GM12878 (cell line): ENCODE results near the gene MYO1H. TPM values are rescaled to one million over a fixed set of nuclear protein-coding genes. Genes with fewer than 3 reads are reported as not detected.

Source experiments
- ATAC-seq: fragments of 200-7000 bp; cut with Tn5 transposase; 3 replicates; pipeline ENCODE4 v1.9.1; 2020; ENCODE audit warnings: mild to moderate bottlenecking, moderate library complexity
- BruUV-seq: library from RNA; stranded (reverse); fragments of 400-500 nt; replicated peaks from 2 replicates; lab custom pipeline; 2021; lab: Mats Ljungman, UMichigan
- CTCF ChIA-PET: fragments of 300-600 bp; sonication (Branson Sonifier 250); formaldehyde crosslinking; extraction: SDS; loops from one replicate; lab custom pipeline; 2021; ENCODE audit warnings: inconsistent platforms; lab: Yijun Ruan, JAX
- POLR2A ChIA-PET: fragments of 350-600 bp; formaldehyde crosslinking; extraction: SDS; loops from one replicate; lab custom pipeline; 2021; ENCODE audit warnings: inconsistent platforms; lab: Charles Lee
- RAD21 ChIA-PET: fragments of 300-600 bp; sonication (Branson Sonifier 250); formaldehyde crosslinking; loops from one replicate; lab custom pipeline; 2023; ENCODE audit warnings: antibody characterized with exemption; ENCODE audit not compliant: unreplicated experiment; lab: Charles Lee
- SMC1A ChIA-PET: fragments of 300-600 bp; sonication (Branson Sonifier 250); formaldehyde crosslinking; loops from one replicate; lab custom pipeline; 2023; ENCODE audit not compliant: unreplicated experiment, uncharacterized antibody; lab: Charles Lee
- DNase-seq: peaks from one replicate; pipeline ENCODE4 v3.0.0-alpha.2; 2011; ENCODE audit warnings: low read depth, low spot score
- FAIRE-seq: peaks from 3 replicates; lab custom pipeline; 2011; peaks lifted over from hg19 to GRCh38; lab: Jason Lieb, UNC
- H2AFZ ChIP-seq: 2 replicates; pipeline ENCODE4 v1.6.0; 2011; ENCODE audit warnings: low read depth, low read length, control low read depth; ENCODE audit not compliant: control insufficient read depth
- H3K27ac ChIP-seq: 2 replicates; pipeline ENCODE4 v1.5.1; 2011; ENCODE audit warnings: control low read depth; ENCODE audit not compliant: control insufficient read depth, insufficient read depth
- H3K27me3 ChIP-seq, 2 experiments: replicated peaks in 1 of 2; 2 replicates each; pipeline versions ENCODE4 v1.6.0 to v1.6.1; 2011; ENCODE audit warnings: low read length in 1 of 2; ENCODE audit not compliant: control insufficient read depth in 2 of 2, insufficient read depth in 2 of 2
- H3K36me3 ChIP-seq, 2 experiments: 2 replicates each; pipeline ENCODE4 v1.5.1; 2011; ENCODE audit warnings: low read length in 1 of 2; ENCODE audit not compliant: control insufficient read depth in 2 of 2, insufficient read depth in 2 of 2
- H3K4me1 ChIP-seq: 2 replicates; pipeline ENCODE4 v1.6.1; 2011; ENCODE audit warnings: mild to moderate bottlenecking, low read length, moderate library complexity, mixed read lengths; ENCODE audit not compliant: control insufficient read depth, insufficient read depth
- H3K4me2 ChIP-seq: 2 replicates; pipeline ENCODE4 v1.6.0; 2011; ENCODE audit warnings: control low read depth; ENCODE audit not compliant: control insufficient read depth, insufficient read depth
- H3K4me3 ChIP-seq: fragments of 200-600 bp; sonication (generic); 2 replicates; pipeline ENCODE4 v1.5.1; 2016
- H3K79me2 ChIP-seq: 2 replicates; pipeline ENCODE4 v1.6.0; 2011; ENCODE audit warnings: low read length; ENCODE audit not compliant: control insufficient read depth, insufficient read depth
- H3K9ac ChIP-seq: 2 replicates; pipeline ENCODE4 v1.8.0; 2011; ENCODE audit warnings: low read length, control low read depth, mixed read lengths; ENCODE audit not compliant: control insufficient read depth, insufficient read depth
- H3K9me3 ChIP-seq: replicated peaks from 3 replicates; pipeline ENCODE4 v1.5.1; 2011; ENCODE audit warnings: mild to moderate bottlenecking, low read length; ENCODE audit not compliant: control insufficient read depth, insufficient read depth
- H4K20me1 ChIP-seq: 2 replicates; pipeline ENCODE4 v1.6.0; 2011; ENCODE audit not compliant: control insufficient read depth, insufficient read depth
- CTCF ChIP-seq, 3 experiments: IDR thresholded peaks in 2 of 3; conservative IDR thresholded peaks in 1 of 3; 2 replicates each; pipeline ENCODE4 v1.5.1; 2011; ENCODE audit warnings: low read depth in 3 of 3, low read length in 3 of 3, mild to moderate bottlenecking in 3 of 3, control low read depth in 2 of 3, moderate library complexity in 2 of 3, inconsistent platforms in 1 of 3, mixed read lengths in 1 of 3; ENCODE audit not compliant: control insufficient read depth in 2 of 3, insufficient read depth in 1 of 3; ENCODE audit errors: extremely low read depth in 1 of 3
- ETV6 ChIP-seq, 2 experiments: fragments of 450-650 bp in 1 of 2; IDR thresholded peaks in 1 of 2; conservative IDR thresholded peaks in 1 of 2; 2 replicates each; pipeline ENCODE4 v1.6.1; 2014; ENCODE audit warnings: antibody characterized with exemption in 1 of 2, borderline replicate concordance in 1 of 2, low read depth in 1 of 2, mild to moderate bottlenecking in 1 of 2, moderate library complexity in 1 of 2
- IRF3 ChIP-seq: fragments of 450-650 bp; IDR thresholded peaks from 2 replicates; pipeline ENCODE4 v1.6.1; 2014; ENCODE audit warnings: mild to moderate bottlenecking
- IRF4 ChIP-seq: IDR thresholded peaks from 2 replicates; pipeline ENCODE4 v1.6.1; 2011; ENCODE audit warnings: low read depth, low read length
- MEF2A ChIP-seq: IDR thresholded peaks from 2 replicates; pipeline ENCODE4 v1.6.1; 2011; ENCODE audit warnings: low read depth, mild to moderate bottlenecking, low read length, moderate library complexity; ENCODE audit not compliant: insufficient read depth
- MYB ChIP-seq: fragments of 150-350 bp; IDR thresholded peaks from 2 replicates; pipeline ENCODE4 v1.6.1; 2014; ENCODE audit warnings: mild to moderate bottlenecking, low read depth, low read length, borderline replicate concordance
- NKRF ChIP-seq: fragments of 450-650 bp; conservative IDR thresholded peaks from 2 replicates; pipeline ENCODE4 v1.6.1; 2017; ENCODE audit warnings: mild to moderate bottlenecking, moderate library complexity
- POLR2A ChIP-seq: IDR thresholded peaks from 2 replicates; pipeline ENCODE4 v1.6.1; 2011; ENCODE audit warnings: low read depth, mild to moderate bottlenecking, low read length
- RELB ChIP-seq: fragments of 450-650 bp; IDR thresholded peaks from 2 replicates; pipeline ENCODE4 v1.6.1; 2017; ENCODE audit warnings: low read depth, mild to moderate bottlenecking, moderate library complexity
- REST ChIP-seq: IDR thresholded peaks from 2 replicates; pipeline ENCODE4 v1.6.1; 2012; ENCODE audit warnings: mild to moderate bottlenecking, low read depth, low read length
- SMAD1 ChIP-seq: fragments of 450-650 bp; IDR thresholded peaks from 2 replicates; pipeline ENCODE4 v1.6.1; 2018; ENCODE audit warnings: mild to moderate bottlenecking, low read depth; ENCODE audit not compliant: partially characterized antibody
- WGBS: methylation state at CpG from one replicate; pipeline ENCODE4 v1.1.6; 2016; ENCODE audit warnings: low lambda C conversion rate; ENCODE audit not compliant: insufficient replicate concordance, insufficient coverage; ENCODE audit errors: missing lambda C conversion rate; 5-methylcytosine and 5-hydroxymethylcytosine counted together
- in situ Hi-C: fragments of 300-500 bp; cut with MboI; formaldehyde crosslinking; loops from 9 replicates; pipeline ENCODE4 v1.14.3; 2018; ENCODE audit warnings: mixed read lengths
- intact Hi-C: fragments of 100-400 bp; cut with micrococcal nuclease; formaldehyde crosslinking; loops from one replicate; pipeline ENCODE4 v1.14.2; 2022; ENCODE audit not compliant: unreplicated experiment
- polyA plus RNA-seq, 11 experiments: library from polyadenylated mRNA; depleted of rRNA in 4 of 11; unstranded in 6 of 11; stranded (reverse) in 5 of 11; fragments of >200 nt; fragmentation: Nextera tagmentation in 4 of 11; fragmentation: Illumina TruSeq in 1 of 11; extraction: Ambion mirVana in 4 of 11; extraction: Trizol in 1 of 11; gene quantifications; 1 replicate in 1 of 11; 2 replicates in 10 of 11; pipeline versions ENCODE4 v1.2.1 to v1.2.3, GENCODE V29; 2011 to 2016; ENCODE audit warnings: inconsistent platforms in 2 of 11, missing spikeins in 2 of 11, low read depth in 1 of 11
- total RNA-seq, 4 experiments: library from RNA; depleted of rRNA in 3 of 4; stranded (reverse); fragments of >200 nt in 3 of 4; fragmentation: Illumina TruSeq in 1 of 4; extraction: Trizol in 1 of 4; gene quantifications; 2 replicates each; pipeline versions ENCODE4 v1.2.1 to v1.2.3, GENCODE V29; 2013 to 2021

MYO1H gene
- total and polyA plus RNA-seq, 10 of the 15 experiments (the other 5 are each of a cell fraction or from before 2014, with no cell fraction given), result 0.05 TPM; not detected in 9

GRCh38 chr12:109461846-109462756 is 114.4 kb downstream of the MYO1H start:
- FAIRE-seq (no peak), ATAC-seq (no peak), DNase-seq (no peak)
- Histone ChIP-seq H3K4me1 (peaks cover 3% of the 10 kb centered on the region; the same call in 1 of the 2 replicates), H3K36me3 (peaks cover 8 to 9% of the 10 kb centered on the region in 2 experiments), H3K9ac (no peak overlapping the region), H3K9me3 (no peaks in the 10 kb centered on the region), H3K27ac (no peak overlapping the region), H3K79me2 (no peaks in the 10 kb centered on the region; the same call in none of the 2 replicates), H3K27me3 (no peaks in the 10 kb centered on the region), H3K4me2 (no peak overlapping the region), H2AFZ (no peak overlapping the region), H4K20me1 (no peaks in the 10 kb centered on the region), H3K4me3 (no peak overlapping the region)
- in situ Hi-C loops, result no loop called here
- BruUV-seq, result no TSS peak
- intact Hi-C loops, result no loop called here
- ChIA-PET RAD21 (no interaction called here), POLR2A (no interaction called here), CTCF (interaction anchor here (1.5 kb wide), 1 partner anchor 68 kb away, joined by 3 read pairs; no protein-coding TSS in a partner anchor), SMC1A (no interaction called here)
- WGBS, result 88% methylated on average over 13 of the region's 13 CpGs
- TF ChIP-seq REST (no peak), IRF3 (no peak), POLR2A (no peak), MYB (no peak), ETV6 (conservative IDR thresholded peaks at IDR 0.05 in 1 of 2, IDR thresholded peaks at IDR 0.05 in 1 of 2; ENCODE audit: borderline replicate concordance in 1 of 2, low read depth in 1 of 2) (no peak), MEF2A (no peak), CTCF (IDR thresholded peaks at IDR 0.05 in 2 of 3, conservative IDR thresholded peaks at IDR 0.05 in 1 of 3; ENCODE audit: control insufficient read depth in 2 of 3, extremely low read depth in 1 of 3, insufficient read depth in 1 of 3, low read depth in 3 of 3, low read length in 3 of 3) (no peak), SMAD1 (no peak), NKRF (no peak), RELB (no peak), IRF4 (no peak)
